HEK293 (cell line): ENCODE results near the gene SH3BP5.

Experiments
- CTCF ChIA-PET: fragments of 350-600 bp; formaldehyde crosslinking; extraction: SDS; loops from one replicate; lab custom pipeline; 2021; ENCODE audit warnings: antibody characterized with exemption; lab: Yijun Ruan, JAX
- POLR2A ChIA-PET: fragments of 300-600 bp; formaldehyde crosslinking; extraction: SDS; loops from one replicate; lab custom pipeline; 2020; ENCODE audit warnings: antibody characterized with exemption, inconsistent platforms; lab: Yijun Ruan, JAX
- H3K27ac ChIP-seq: fragments of 200-500 bp; sonication (Bioruptor generic); 2 replicates; pipeline ENCODE4 v1.5.1; 2014; ENCODE audit warnings: low read depth, low read length, control low read depth, inconsistent platforms; ENCODE audit errors: extremely low read depth
- H3K36me3 ChIP-seq, 2 experiments: fragments of 200-500 bp in 1 of 2; sonication (Bioruptor generic) in 1 of 2; 1 replicate in 1 of 2; 2 replicates in 1 of 2; pipeline ENCODE4 v1.5.1; 2014 to 2017; ENCODE audit warnings: inconsistent platforms in 2 of 2, low read length in 2 of 2; ENCODE audit not compliant: control insufficient read depth in 2 of 2, insufficient read depth in 1 of 2
- H3K4me1 ChIP-seq: fragments of 200-500 bp; sonication (Bioruptor generic); 2 replicates; pipeline ENCODE4 v1.5.1; 2014; ENCODE audit warnings: mild to moderate bottlenecking, low read length, inconsistent platforms; ENCODE audit not compliant: control insufficient read depth, insufficient read depth
- H3K4me3 ChIP-seq: 2 replicates; pipeline ENCODE4 v1.5.1; 2011; ENCODE audit warnings: low read depth, mild to moderate bottlenecking, control low read depth, low read length, moderate library complexity
- H3K9me3 ChIP-seq: fragments of 200-500 bp; sonication (Bioruptor generic); 2 replicates; pipeline ENCODE4 v1.5.1; 2014; ENCODE audit warnings: low read depth, low read length, inconsistent platforms; ENCODE audit not compliant: control insufficient read depth, insufficient read depth
- INSM2 ChIP-seq: fragments of 450-650 bp; formaldehyde crosslinking; IDR thresholded peaks from 2 replicates; pipeline ENCODE4 v1.5.1; 2016; ENCODE audit warnings: missing biosample characterization, missing genetic modification characterization
- KLF1 ChIP-seq: fragments of 450-650 bp; formaldehyde crosslinking; IDR thresholded peaks from 2 replicates; pipeline ENCODE4 v1.5.1; 2016; ENCODE audit warnings: missing biosample characterization, missing genetic modification characterization
- MZF1 ChIP-seq: fragments of 450-650 bp; formaldehyde crosslinking; IDR thresholded peaks from 2 replicates; pipeline ENCODE4 v1.5.1; 2017; ENCODE audit warnings: missing biosample characterization, missing genetic modification characterization, borderline replicate concordance
- OVOL3 ChIP-seq: fragments of 450-650 bp; formaldehyde crosslinking; IDR thresholded peaks from 2 replicates; pipeline ENCODE4 v1.5.1; 2016; ENCODE audit warnings: missing biosample characterization, missing genetic modification characterization
- WT1 ChIP-seq: fragments of 450-650 bp; formaldehyde crosslinking; IDR thresholded peaks from 2 replicates; pipeline ENCODE4 v1.5.1; 2016; ENCODE audit warnings: missing biosample characterization, missing genetic modification characterization
- ZBTB48 ChIP-seq: fragments of 450-650 bp; formaldehyde crosslinking; IDR thresholded peaks from 2 replicates; pipeline ENCODE4 v1.5.1; 2016; ENCODE audit warnings: missing biosample characterization, missing genetic modification characterization
- ZBTB6 ChIP-seq: fragments of 450-650 bp; formaldehyde crosslinking; IDR thresholded peaks from 2 replicates; pipeline ENCODE4 v1.5.1; 2017; ENCODE audit warnings: missing biosample characterization, missing genetic modification characterization
- ZEB2 ChIP-seq: fragments of 450-650 bp; formaldehyde crosslinking; IDR thresholded peaks from 2 replicates; pipeline ENCODE4 v1.5.1; 2016; ENCODE audit warnings: missing biosample characterization, missing genetic modification characterization
- ZNF157 ChIP-seq: fragments of 450-650 bp; formaldehyde crosslinking; IDR thresholded peaks from 2 replicates; pipeline ENCODE4 v1.5.1; 2016; ENCODE audit warnings: missing biosample characterization, missing genetic modification characterization
- ZNF221 ChIP-seq: fragments of 450-650 bp; formaldehyde crosslinking; IDR thresholded peaks from 2 replicates; pipeline ENCODE4 v1.5.1; 2017; ENCODE audit warnings: missing biosample characterization, missing genetic modification characterization, borderline replicate concordance
- ZNF223 ChIP-seq: fragments of 450-650 bp; formaldehyde crosslinking; IDR thresholded peaks from 2 replicates; pipeline ENCODE4 v1.5.1; 2016; ENCODE audit warnings: missing biosample characterization, missing genetic modification characterization
- ZNF239 ChIP-seq: fragments of 450-650 bp; formaldehyde crosslinking; IDR thresholded peaks from 2 replicates; pipeline ENCODE4 v1.5.1; 2016; ENCODE audit warnings: missing biosample characterization, missing genetic modification characterization
- ZNF24 ChIP-seq: fragments of 450-650 bp; formaldehyde crosslinking; IDR thresholded peaks from 2 replicates; pipeline ENCODE4 v1.5.1; 2016; ENCODE audit warnings: missing biosample characterization, missing genetic modification characterization
- ZNF350 ChIP-seq: fragments of 450-650 bp; formaldehyde crosslinking; IDR thresholded peaks from 2 replicates; pipeline ENCODE4 v1.5.0; 2017; ENCODE audit warnings: missing biosample characterization, mild to moderate bottlenecking, missing genetic modification characterization
- ZNF37A ChIP-seq: fragments of 450-650 bp; IDR thresholded peaks from 2 replicates; pipeline ENCODE4 v1.5.1; 2018; ENCODE audit warnings: missing biosample characterization, missing genetic modification characterization
- ZNF416 ChIP-seq: fragments of 450-650 bp; formaldehyde crosslinking; IDR thresholded peaks from 2 replicates; pipeline ENCODE4 v1.5.1; 2016; ENCODE audit warnings: missing biosample characterization, missing genetic modification characterization
- ZNF426 ChIP-seq: fragments of 450-650 bp; formaldehyde crosslinking; IDR thresholded peaks from 2 replicates; pipeline ENCODE4 v1.5.1; 2017; ENCODE audit warnings: missing biosample characterization, missing genetic modification characterization, mild to moderate bottlenecking, inconsistent platforms, moderate library complexity
- ZNF501 ChIP-seq: fragments of 450-650 bp; formaldehyde crosslinking; IDR thresholded peaks from 2 replicates; pipeline ENCODE4 v1.5.1; 2016; ENCODE audit warnings: missing biosample characterization, missing genetic modification characterization
- ZNF521 ChIP-seq: fragments of 450-650 bp; formaldehyde crosslinking; IDR thresholded peaks from 2 replicates; pipeline ENCODE4 v1.5.1; 2017; ENCODE audit warnings: missing biosample characterization, mild to moderate bottlenecking, missing genetic modification characterization
- ZNF639 ChIP-seq: fragments of 450-650 bp; formaldehyde crosslinking; IDR thresholded peaks from 2 replicates; pipeline ENCODE4 v1.5.1; 2016; ENCODE audit warnings: missing biosample characterization, missing genetic modification characterization
- ZNF76 ChIP-seq: fragments of 450-650 bp; formaldehyde crosslinking; IDR thresholded peaks from 2 replicates; pipeline ENCODE4; 2016; ENCODE audit warnings: low read depth, missing biosample characterization, missing genetic modification characterization, borderline replicate concordance
- ZXDB ChIP-seq: fragments of 450-650 bp; formaldehyde crosslinking; IDR thresholded peaks from 2 replicates; pipeline ENCODE4 v1.5.1; 2016; ENCODE audit warnings: missing biosample characterization, missing genetic modification characterization
- TF ChIP-seq, protein P1 (sequence below): fragments of 450-650 bp; formaldehyde crosslinking; IDR thresholded peaks from 2 replicates; pipeline ENCODE4 v1.5.1; 2016; ENCODE audit warnings: missing biosample characterization, missing genetic modification characterization

SH3BP5 gene

DNA sequence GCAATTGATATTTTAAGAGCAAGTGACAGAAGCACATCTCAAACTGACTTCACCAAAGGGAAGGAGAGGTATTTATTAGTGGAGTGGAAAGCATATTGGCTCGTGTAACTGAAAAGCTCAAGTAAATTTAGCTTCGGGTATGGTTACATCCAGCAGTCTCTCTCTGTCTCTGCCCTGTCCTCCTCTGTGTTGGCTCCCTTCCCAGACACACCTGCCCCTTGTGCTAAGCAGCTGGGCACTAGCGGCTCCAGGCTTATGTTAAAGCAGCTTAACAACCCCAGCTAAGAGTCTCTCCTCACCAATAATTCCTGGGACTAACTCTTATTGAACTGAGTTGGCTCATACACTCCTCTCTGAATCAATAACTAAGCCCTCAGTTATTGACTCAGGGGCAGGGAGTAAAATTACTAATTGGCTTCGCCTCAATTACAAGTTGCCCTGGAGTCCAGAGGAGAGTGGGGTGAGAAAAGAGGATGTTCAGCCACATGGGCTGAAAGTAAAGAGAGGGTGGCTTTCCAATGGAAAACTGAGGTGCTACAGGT lies 12.8 kb upstream of the SH3BP5 start (continued):
- TF ChIP-seq KLF1 (tag by site-specific recombination) = no peak
- TF ChIP-seq ZNF416 (tag by site-specific recombination) = no peak
- TF ChIP-seq ZBTB6 (tag by site-specific recombination) = no peak
- TF ChIP-seq OVOL3 = no peak
- no peak for TF ChIP-seq ZEB2 (tag by site-specific recombination)
- no peak for TF ChIP-seq ZNF223 (tag by site-specific recombination)
- TF ChIP-seq ZNF426 (tag by site-specific recombination) = no peak
- TF ChIP-seq INSM2 (tag by site-specific recombination) = no peak
- no peak for TF ChIP-seq ZNF239 (tag by site-specific recombination)
- no peak for TF ChIP-seq ZNF157 (tag by site-specific recombination)
- TF ChIP-seq ZBTB48 (tag by site-specific recombination) = no peak

DNA sequence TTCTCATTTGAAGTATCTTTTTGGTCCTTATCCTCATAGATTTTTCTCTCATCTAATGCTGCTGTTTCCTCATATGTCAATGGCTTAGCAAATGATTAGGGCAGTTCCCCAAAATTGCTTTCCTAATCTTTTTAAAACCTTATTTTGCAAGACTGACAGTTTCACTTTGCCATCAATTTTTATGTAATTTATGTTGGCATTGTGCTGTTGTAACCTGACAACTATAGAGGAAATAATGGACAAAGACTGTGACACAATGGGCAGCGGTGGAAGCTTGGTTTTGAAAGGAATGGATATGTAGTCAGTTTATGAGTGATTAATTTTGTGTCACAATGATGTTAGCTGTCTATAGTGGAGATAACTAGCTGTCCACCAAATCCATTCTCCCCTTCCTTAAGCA lies 10.6 kb upstream of the SH3BP5 start:
- POLR2A ChIA-PET = no interaction called here
- H3K4me3 ChIP-seq = no peak overlapping the region
- H3K27ac ChIP-seq = no peak overlapping the region
- TF ChIP-seq ZNF521 (tag by site-specific recombination) (no peak), ZNF24 (no peak), ZNF76 (no peak), WT1 (tag by site-specific recombination) (no peak), ZNF350 (tag by site-specific recombination) (no peak), MZF1 (no peak), ZNF639 (no peak), ZNF221 (tag by site-specific recombination) (no peak), ZNF37A (tag by site-specific recombination) (no peak), ZNF501 (tag by site-specific recombination) (no peak), ZXDB (tag by site-specific recombination) (no peak)
- TF ChIP-seq, protein P1, sequence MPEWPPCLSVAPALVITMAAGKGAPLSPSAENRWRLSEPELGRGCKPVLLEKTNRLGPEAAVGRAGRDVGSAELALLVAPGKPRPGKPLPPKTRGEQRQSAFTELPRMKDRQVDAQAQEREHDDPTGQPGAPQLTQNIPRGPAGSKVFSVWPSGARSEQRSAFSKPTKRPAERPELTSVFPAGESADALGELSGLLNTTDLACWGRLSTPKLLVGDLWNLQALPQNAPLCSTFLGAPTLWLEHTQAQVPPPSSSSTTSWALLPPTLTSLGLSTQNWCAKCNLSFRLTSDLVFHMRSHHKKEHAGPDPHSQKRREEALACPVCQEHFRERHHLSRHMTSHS = no peak
- no peaks in the 10 kb centered on the region for H3K36me3 ChIP-seq
- CTCF ChIA-PET = interaction anchor here (0.6 to 2.8 kb wide), 2 partner anchors 10 to 142 kb away, joined by 3 to 14 read pairs; partner anchors contain the start of gene SH3BP5
- H3K4me1 ChIP-seq = no peaks in the 10 kb centered on the region
- no peaks in the 10 kb centered on the region for H3K9me3 ChIP-seq
